Stimulated activated CD4-positive, alpha-beta T cell treated with anti-CD3 and anti-CD28 coated beads, TNF-alpha, amount 100 ng/mL, for 24 hours (primary cell): Measurements from ENCODE around the gene SMO.
"Not testable (repeated sequence)": the region's sequence is repeated elsewhere in the genome, so short reads cannot be mapped to it uniquely, and the experiment has no call there.

Experiments used
- DNase-seq, 3 experiments: peaks; one replicate each; pipeline ENCODE4 v3.0.0-alpha.2; 2020; ENCODE audit warnings: low read depth in 3 of 3

Gene SMO

DNA sequence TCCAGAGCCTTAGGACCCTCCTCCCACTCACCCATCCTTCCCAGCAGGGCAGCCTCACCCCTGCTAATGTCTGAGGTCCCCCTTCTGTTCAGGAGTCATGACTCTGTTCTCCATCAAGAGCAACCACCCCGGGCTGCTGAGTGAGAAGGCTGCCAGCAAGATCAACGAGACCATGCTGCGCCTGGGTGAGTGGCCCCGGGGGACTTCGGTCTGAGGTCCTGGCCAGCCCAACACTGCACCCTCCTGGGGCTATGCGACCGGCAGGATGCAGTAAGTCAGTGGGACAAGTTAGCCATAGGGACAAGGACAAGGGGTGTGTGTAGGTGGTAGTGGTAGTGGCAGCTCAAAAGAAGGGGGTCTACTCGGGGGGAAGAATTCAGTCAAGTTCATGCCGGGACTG, 20.2 kb downstream of the SMO start:
- DNase-seq = no peak

DNA sequence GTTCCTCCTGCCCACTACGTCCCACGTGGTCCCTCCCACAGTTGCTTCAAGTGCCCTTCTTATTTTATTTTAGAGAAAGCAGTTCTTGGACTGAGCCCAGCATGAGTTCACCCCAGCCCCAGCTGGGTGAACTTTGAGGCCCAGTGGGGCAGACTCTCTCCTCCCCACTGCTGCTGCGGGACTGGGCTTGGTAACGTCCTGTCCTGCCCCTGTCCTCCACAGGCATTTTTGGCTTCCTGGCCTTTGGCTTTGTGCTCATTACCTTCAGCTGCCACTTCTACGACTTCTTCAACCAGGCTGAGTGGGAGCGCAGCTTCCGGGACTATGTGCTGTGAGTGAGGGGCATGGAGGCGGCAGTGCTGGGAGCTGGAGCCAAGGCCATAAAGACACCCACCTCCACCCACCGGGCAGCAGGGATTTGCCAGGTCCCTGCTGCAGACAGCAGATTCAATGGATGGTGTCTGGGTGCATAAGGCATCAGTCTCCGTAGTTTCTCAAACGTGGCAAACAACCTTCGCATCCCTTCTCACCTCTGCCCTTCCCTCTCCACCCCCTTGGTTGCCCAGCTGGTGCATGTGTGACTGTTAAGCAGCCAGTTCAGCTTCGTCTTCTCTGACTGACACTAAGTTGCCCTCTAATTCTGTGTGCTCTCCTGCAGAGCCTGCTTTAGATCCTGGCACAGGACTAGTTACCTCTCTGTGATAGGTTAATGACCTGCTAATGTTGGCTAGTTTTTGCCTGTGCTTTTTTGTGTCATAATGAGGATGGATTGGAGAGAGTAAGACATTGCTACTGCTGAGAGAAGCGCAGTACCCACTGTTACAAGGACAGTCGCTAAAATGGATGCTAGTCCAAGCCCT, 20.9 kb downstream of the SMO start:
- DNase-seq = no peak

GRCh38 chr7:129210256-129210988, 22.0 kb downstream of the SMO start:
- DNase-seq = peak; percentile 42 to 75 (median 46)

- DNase-seq = no peak
Observed at GRCh38 chr7:129210989-129211312, 22.5 kb downstream of the SMO start.

GRCh38 chr7:129212126-129212525, 23.7 kb downstream of the SMO start:
- no peak for DNase-seq

- no peak for DNase-seq
Observed at GRCh38 chr7:129212596-129212995, 24.2 kb downstream of the SMO start.

- DNase-seq = no peak
Observed at GRCh38 chr7:129213828-129214227, 25.4 kb downstream of the SMO start.

DNA sequence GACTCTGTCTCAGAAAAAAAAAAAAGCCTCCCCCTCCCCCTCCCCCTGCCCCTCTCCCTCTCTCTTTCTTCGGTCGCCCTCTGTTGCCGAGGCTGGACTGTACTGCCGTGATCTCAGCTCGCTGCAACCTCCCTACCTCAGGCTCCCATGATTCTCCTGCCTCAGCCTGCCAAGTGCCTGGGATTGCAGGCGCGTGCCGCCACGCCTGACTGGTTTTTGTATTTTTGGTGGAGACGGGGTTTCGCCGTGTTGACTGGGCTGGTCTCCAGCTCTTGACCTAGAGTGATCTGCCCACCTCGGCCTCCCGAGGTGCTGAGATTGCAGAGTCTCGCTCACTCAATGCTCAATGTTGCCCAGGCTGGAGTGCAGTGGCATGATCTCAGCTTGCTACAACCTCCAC, 27.3 kb downstream of the SMO start:
- not testable (repeated sequence) for DNase-seq

GRCh38 chr7:129216101-129216715, 27.8 kb downstream of the SMO start:
- not testable (repeated sequence) for DNase-seq

- not testable (repeated sequence) for DNase-seq
Observed at GRCh38 chr7:129216821-129217416, 28.5 kb downstream of the SMO start.

- peak; percentile 57 to 71 (median 68) for DNase-seq
Observed at GRCh38 chr7:129218514-129219062, 30.2 kb downstream of the SMO start.

- not testable (repeated sequence) for DNase-seq
Observed at GRCh38 chr7:129219166-129219565, 30.7 kb downstream of the SMO start.

DNA sequence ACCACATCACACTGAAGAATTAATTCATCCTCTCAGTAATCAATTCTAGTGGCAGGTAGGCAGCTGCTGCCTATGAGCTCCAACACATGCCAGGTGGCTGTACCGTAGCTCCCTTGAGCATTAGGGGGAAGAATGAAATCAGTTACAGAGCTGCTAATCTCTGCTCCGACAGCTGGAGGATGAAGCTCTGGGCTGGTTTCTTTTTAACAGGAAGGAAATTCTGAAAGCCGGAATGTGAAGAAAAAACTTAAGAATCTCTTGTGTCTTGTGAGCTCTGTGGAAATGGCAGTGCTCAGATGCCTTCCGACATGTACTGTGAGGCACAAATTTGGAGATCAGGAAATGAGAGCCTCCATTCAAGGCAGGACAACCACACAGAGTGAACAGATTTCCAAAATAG, 33.6 kb downstream of the SMO start:
- DNase-seq = no peak

DNA sequence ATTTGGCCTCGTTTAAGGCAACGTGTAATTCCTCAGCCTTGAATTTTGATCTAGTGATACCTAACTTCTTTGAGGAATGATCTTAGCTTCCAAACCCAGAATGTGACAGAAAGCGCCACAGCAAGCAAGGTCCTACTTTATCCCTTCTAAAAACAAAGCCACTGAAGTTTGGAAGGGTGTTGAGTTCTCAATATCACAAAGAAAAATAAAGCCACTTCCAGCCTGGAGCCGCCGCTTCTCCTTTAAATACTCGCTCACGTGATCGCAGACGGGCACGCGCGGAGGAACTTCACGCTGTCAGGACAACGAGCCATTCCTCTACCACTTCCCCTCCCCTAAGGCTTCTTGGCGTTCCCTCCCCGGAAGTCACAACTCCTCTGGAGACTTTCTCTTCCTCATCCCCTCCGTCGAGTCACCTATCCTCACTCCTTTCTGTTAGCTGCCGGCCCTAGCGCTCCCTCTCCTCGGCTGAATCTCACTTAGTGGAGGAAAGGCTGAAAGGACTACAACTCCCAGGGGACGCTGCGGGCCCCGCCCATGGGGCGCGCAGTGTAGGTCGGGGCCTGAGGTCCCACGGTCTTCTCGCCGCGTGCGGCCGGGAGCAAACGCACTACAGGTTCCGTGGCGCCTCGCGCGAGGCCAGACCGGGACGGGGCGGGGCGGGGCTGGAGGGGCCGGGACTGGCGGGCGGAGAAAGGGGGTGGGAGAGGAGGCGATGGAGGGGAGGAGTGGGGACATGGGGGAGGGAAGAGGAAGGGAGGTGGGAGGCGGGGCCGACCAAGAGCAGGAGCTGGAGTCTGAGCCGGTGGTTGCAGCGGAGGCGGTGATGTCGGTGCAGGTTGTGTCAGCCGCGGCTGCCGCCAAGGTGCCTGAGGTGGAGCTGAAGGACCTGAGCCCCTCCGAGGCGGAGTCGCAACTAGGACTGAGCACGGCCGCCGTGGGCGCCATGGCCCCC, 36.1 kb downstream of the SMO start, which contains the start of gene AHCYL2:
Gene AHCYL2, plus strand, starts transcription at position 780 of the 955 bp plus-strand sequence.
- peak; percentile 92 to 98 (median 96) for DNase-seq

GRCh38 chr7:129225206-129225930, 36.9 kb downstream of the SMO start:
- peak; percentile 17 to 48 (median 45) for DNase-seq

DNA sequence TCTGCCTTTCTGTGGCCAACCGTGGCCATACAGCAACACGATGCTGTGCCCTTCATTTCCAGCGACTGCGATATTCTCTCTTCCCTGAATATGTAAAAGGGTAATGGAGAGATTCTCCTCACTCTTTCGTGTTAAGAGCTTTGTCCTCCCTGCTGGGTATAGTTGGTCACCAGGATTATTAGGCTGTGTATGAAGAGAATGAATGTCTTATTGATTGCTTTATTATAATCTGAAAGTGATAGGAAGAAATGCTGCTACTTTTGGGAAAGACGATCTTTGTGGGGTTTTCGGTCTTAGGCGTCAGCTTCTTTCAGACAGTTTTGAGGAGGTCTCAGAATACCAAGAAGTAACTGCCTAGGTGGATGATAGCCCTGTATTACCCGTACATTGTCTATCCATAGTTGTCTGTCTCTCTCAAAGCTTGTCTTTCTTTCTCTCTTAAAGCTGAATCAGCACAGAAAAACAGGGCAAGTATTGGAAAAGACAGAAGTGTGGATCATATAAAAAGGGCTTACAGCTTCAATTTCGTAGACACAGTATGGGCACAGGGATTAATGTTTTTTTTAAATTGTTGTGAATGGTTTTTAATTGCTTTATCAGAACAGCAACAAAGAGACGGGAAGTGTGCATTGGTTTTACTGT, 37.6 kb downstream of the SMO start:
- no peak for DNase-seq

DNA sequence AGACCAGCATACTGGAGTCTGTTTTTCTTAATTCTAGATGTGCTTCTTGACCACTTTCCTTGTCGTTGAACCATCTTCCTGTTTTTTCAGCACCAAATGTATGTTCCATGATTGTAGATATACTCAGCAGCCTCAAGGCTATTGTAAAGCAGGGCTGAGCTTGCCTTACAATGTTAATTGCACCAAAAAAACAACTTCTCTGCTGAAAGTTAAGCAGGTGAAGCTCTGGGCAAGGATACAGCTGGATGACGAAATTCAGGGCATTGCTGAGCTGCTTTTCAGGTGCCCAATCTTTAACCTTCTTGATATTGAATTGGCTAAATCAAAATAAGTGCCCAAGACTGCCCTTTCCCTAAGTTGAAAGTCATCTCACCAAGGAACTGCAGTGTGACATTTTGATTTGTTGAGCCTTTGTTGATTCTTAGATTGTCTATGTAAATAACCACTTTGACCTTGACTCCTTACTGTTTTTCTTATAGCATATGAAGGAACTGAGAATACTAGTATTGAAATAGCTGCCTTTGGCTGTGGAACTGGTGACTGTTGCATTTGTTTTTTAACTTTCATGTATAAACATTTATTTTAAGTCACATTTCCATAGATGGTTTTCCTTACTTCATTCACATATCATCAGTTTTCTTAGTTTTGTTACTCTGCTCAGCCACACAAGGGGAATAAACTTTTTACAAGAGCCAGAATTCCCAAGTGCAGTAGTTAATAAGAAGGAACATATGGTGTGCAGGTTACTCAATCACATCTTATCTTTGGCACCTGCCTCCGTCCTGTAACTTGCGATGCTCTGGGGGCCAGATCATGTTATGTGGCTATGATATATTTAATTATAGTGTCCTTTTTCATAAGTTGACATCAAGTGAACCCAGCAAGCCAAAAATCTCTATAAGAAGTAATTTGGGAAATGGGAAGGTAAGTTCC, 39.5 kb downstream of the SMO start:
- no peak for DNase-seq

- DNase-seq = no peak
Observed at GRCh38 chr7:129228633-129229032, 40.2 kb downstream of the SMO start.
